ENCODE results near the gene LGR4.
"Not testable (repeated sequence)": the region's sequence is repeated elsewhere in the genome, so short reads cannot be mapped to it uniquely, and the experiment has no call there.

Gene LGR4

GRCh38 chr11:27329867-27330632 is 142.5 kb downstream of the LGR4 start:
- no peak for DNase-seq

- no peak for DNase-seq
Observed at GRCh38 chr11:27328614-27329013, 144.0 kb downstream of the LGR4 start.

- DNase-seq, result not testable (repeated sequence)
Observed at GRCh38 chr11:27327064-27327463, 145.5 kb downstream of the LGR4 start.

- DNase-seq, result not testable (repeated sequence)
Observed at GRCh38 chr11:27322196-27322595, 150.4 kb downstream of the LGR4 start.

- not testable (repeated sequence) for DNase-seq
Observed at GRCh38 chr11:27321340-27321739, 151.2 kb downstream of the LGR4 start.

GRCh38 chr11:27319072-27319471 is 153.5 kb downstream of the LGR4 start:
- no peak for DNase-seq

- no peak for DNase-seq
Observed at GRCh38 chr11:27317751-27318150, 154.8 kb downstream of the LGR4 start.

All from stimulated activated naive CD4-positive, alpha-beta T cell (primary cell).